CD4-positive, alpha-beta T cell treated with Interleukin-15 for 1 hour (primary cell): ENCODE data around the gene GBP5.
"Not testable (repeated sequence)": the region's sequence is repeated elsewhere in the genome, so short reads cannot be mapped to it uniquely, and the experiment has no call there.

Experiments
- DNase-seq: peaks from one replicate; pipeline ENCODE4 v3.0.0-alpha.2; 2020

Gene GBP5

GRCh38 chr1:89272269-89273041, at the start of gene GBP5:
Gene GBP5, minus strand, starts transcription at chr1:89272860. Its CDS starts 3,305 bp downstream, at chr1:89269555.
- DNase-seq, result peak; percentile 86

- DNase-seq, result no peak
Observed at GRCh38 chr1:89322402-89322801, 49.7 kb upstream of the GBP5 start.

- DNase-seq, result no peak
Observed at GRCh38 chr1:89312572-89312971, 39.9 kb upstream of the GBP5 start.

GRCh38 chr1:89311757-89312156, 39.1 kb upstream of the GBP5 start:
- DNase-seq, result no peak

GRCh38 chr1:89310976-89311375, 38.3 kb upstream of the GBP5 start:
- DNase-seq, result no peak

- no peak for DNase-seq
Observed at GRCh38 chr1:89310505-89310904, 37.8 kb upstream of the GBP5 start.

GRCh38 chr1:89309828-89310227, 37.2 kb upstream of the GBP5 start:
- no peak for DNase-seq

- DNase-seq, result no peak
Observed at GRCh38 chr1:89306273-89306672, 33.6 kb upstream of the GBP5 start.

- DNase-seq, result no peak
Observed at GRCh38 chr1:89305493-89305892, 32.8 kb upstream of the GBP5 start.

GRCh38 chr1:89304572-89305230, 32.0 kb upstream of the GBP5 start:
- no peak for DNase-seq

- no peak for DNase-seq
Observed at GRCh38 chr1:89302697-89303332, 30.2 kb upstream of the GBP5 start.

- DNase-seq, result not testable (repeated sequence)
Observed at GRCh38 chr1:89299739-89300463, 27.2 kb upstream of the GBP5 start.

GRCh38 chr1:89298461-89298860, 25.8 kb upstream of the GBP5 start:
- DNase-seq, result no peak

GRCh38 chr1:89295187-89295586, 22.5 kb upstream of the GBP5 start:
- DNase-seq, result no peak

GRCh38 chr1:89291276-89291675, 18.6 kb upstream of the GBP5 start:
- DNase-seq, result no peak

GRCh38 chr1:89288051-89288340, 15.3 kb upstream of the GBP5 start:
- no peak for DNase-seq

- DNase-seq, result no peak
Observed at GRCh38 chr1:89287181-89288050, 14.8 kb upstream of the GBP5 start.

- DNase-seq, result no peak
Observed at GRCh38 chr1:89286549-89287180, 14.0 kb upstream of the GBP5 start.

- no peak for DNase-seq
Observed at GRCh38 chr1:89285745-89286380, 13.2 kb upstream of the GBP5 start.

GRCh38 chr1:89284078-89284763, 11.6 kb upstream of the GBP5 start:
- not testable (repeated sequence) for DNase-seq

- no peak for DNase-seq
Observed at GRCh38 chr1:89280766-89281165, 8.1 kb upstream of the GBP5 start.
